GM19395 (cell line): ENCODE data around the gene POLN.
"Not testable (repeated sequence)": the region's sequence is repeated elsewhere in the genome, so short reads cannot be mapped to it uniquely, and the experiment has no call there.

Source experiments
- ATAC-seq: cut with Tn5 transposase; IDR thresholded peaks from one replicate; pipeline ENCODE4 v1.9.1; 2021; ENCODE audit warnings: mild to moderate bottlenecking, moderate library complexity; ENCODE audit not compliant: unreplicated experiment

The POLN gene

DNA sequence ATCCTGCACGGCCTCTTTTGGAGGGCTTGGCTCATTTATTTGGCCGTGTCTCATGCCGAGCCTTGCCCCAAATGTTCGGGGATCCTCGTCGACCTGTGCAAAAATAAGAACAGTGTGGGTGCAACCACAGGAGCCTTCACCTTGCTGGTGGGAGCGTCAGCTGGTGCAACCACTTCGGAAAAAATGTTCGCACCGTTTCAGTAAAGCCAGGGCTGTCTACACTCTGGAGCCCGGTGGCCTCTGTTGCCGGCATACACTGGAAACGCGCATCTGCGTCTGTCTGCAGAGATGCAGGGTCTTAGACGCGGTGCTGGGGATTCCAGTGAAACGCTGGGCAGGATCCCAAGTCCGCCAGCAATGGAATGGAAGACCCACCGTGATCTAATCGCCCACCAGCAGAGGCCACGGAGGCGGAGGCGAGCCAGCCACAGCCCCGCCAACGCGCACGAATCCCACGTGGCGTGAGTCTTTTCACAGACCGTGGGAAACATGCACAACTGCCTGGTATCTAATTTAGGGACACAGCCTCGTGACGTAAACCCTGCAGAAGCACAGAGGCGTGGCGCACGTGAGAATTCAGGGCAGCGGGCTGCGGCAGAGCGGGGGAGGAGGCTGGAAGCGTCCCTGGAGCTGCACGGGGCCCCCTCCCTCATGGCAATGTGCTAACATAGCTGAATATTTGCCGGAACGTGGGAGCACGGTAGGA is 33.8 kb upstream of the POLN start:
- ATAC-seq = no peak

DNA sequence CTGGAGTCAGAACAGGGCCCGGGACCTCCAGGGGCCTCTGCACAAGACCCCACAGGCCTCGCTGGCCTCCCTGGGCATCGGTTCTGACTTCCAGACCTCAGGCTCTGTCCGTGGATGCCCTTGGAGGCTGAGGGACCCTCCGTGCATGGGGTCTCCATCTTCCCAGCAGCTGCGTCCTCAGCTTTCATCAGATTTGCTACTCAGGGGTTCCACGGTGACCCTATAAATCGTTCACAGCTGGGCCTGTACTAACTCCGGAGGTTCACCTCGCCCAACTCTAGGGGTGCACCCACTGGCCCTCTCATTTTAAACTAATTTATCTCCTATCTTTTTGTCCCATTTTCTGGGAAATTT is 33.1 kb upstream of the POLN start:
- ATAC-seq = not testable (repeated sequence)

DNA sequence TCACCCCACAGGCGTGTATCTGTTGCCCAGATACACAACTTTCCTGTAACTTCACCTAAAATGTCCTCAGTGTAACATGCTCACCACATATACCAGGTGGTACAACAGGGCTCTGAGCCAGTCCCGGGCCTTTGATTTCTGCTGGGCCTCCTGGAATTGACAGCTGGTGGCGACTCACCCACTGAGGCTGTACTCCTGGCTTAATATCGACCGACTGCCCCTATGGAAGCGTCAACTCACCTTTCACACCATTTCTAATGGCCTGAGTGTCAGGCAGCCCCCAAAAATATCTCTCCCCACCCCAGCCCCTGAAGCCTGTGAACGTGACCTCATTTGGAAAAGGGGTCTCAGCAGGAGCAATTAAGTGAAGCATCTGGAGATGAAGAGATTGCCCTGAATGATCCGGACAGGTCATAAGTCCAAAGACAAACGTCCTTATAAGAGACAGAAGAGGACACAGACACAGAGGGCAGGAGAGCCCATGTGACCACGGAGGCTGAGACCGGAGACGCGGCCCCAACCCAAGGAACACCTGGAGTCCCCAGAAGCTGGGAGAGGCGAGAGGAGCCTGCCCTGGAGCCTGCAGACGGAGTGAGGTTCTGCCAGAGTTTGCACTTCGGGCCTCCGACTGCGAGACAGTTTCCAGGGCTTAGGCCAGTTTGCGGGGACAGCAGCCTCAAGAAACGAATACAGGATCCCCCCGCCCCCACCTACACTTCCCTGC is 32.6 kb upstream of the POLN start:
- no peak for ATAC-seq

DNA sequence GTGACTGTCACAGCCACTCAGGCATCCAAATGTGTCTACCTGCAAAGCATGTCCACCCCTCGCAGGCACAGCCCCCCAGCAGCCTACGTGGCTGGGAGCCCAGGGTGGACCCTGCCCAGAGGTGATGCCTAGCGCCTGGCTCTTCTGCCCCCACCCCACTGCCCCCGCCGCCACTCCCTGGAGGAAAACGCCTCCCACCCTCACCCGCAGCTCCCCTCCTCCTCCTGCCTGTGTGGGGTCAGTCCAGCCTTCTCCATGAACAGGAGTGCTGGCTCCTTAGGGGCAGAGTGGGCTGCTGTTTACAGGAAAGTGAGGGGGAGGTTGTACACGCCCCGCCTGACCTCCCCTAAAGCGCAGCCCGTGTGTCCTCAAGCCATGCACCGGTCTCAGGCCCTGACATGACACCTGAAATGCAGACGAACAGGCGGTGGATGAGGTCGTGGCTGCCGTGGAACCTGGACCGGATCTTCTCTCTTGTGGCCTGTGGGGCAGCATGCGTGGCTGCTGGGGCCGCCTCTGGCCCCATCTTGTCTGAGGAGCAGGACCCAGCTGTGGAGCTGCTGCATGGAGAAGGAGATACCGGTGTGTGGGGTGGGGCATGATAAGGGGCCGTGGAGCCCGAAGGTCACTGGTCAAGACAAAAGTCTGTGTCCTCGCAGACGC is 31.9 kb upstream of the POLN start:
- no peak for ATAC-seq

DNA sequence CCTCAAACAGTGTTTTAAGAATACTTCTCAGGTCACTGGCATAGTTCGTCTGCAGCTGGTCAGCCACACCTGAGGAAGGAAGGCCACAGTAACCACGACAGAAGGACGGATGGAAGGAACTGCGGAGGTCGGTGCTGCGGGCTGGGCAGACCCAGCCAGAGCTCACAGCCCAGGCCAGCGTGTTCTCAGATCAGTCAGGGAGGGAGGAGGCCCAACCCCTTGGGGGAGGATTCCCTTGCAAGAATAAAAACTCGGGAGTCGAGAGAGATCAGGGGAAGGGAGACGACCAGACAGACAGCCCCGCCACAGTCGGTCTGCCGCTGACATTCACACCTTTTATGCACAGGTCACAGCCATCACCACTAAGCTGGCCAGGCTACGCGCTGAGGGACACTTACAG is 31.3 kb upstream of the POLN start:
- no peak for ATAC-seq

DNA sequence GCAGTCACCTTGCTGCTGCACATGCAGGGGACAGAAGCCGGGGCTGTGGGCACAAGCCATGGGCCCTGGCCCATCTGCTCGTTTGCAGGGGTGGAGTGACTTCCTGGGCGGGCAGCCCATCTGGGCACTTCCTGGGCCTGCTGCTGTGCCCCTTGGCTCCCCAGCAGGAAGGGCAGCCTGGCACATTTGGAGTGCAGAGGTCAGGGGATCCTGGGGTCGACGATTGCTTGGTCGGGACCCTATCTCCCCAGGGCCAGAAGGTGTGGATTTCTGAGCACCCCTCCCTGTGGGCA is 30.9 kb upstream of the POLN start:
- ATAC-seq = no peak

DNA sequence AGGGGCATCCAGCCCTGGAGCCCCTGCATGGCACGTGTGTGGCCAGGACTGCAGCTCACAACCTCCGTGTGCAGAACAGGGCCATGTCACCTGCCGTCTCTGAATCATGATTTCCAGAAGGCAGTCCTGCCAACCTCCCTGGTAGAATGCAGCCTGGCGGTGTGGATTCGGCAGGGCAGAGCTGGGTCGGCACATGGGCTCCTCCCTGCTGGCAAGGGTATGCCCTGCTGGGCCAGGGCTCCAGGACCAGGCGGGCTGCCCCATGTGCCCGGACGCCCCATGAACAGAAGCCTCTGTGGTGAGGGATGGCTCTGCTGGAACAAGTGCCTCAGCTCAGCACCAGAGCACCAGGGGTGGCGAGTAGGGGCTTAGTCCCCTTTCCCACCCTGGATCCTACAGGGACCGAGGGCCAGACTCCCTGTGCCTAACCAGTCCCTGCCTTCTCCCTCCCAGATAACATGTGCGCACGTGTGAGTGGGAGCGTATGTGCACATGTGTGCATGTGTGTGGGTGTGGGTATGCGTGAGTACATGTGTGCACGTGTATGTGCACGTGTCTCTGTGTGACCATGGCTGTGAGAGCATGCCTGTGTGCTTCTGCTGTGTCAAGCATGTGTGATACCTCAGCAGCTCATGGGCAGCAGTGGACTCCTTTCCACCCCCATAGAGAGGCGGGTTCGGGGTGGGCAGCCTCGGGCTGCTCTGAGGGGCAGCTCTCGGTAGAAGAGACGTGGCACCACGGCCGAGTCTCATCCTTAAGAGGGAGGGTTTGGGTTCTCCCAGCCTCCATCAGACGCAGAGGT is 30.3 kb upstream of the POLN start:
- ATAC-seq = no peak

DNA sequence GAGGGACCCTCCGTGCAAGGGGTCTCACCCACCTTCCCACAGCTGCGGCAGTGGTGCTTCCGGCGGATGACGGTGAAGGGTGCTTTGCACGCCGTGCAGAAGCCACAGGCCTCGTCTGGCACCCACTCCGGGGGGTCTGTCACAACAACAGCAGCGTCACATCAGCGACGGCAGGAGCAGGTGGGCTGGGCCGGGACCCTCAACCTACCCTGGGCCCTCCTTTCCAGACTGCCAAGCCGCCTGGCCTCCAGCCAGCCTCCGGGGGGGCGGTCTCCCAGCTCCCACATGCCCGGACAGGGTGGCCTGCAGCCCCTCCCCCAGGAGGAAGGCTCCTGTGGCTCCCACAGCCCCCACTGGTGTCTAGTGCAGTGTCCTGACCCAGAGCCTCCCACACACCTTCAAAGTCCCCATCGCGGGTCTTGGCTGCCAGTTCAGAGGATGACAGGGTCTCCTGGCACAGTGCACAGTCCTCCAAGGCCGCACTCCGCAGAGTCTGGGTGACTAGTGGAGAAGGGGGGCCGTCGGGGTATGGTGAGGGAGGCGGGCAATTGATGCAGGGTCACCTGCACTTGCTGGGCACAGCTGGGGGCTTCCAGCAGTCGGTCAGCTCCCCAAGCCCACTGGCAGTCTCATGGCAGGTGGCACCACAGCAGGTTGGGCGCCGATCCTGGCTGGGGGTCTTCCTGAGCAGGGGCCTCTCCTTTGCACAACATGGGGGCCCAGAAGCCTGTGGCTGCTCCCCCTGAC is 29.5 kb upstream of the POLN start:
- no peak for ATAC-seq

DNA sequence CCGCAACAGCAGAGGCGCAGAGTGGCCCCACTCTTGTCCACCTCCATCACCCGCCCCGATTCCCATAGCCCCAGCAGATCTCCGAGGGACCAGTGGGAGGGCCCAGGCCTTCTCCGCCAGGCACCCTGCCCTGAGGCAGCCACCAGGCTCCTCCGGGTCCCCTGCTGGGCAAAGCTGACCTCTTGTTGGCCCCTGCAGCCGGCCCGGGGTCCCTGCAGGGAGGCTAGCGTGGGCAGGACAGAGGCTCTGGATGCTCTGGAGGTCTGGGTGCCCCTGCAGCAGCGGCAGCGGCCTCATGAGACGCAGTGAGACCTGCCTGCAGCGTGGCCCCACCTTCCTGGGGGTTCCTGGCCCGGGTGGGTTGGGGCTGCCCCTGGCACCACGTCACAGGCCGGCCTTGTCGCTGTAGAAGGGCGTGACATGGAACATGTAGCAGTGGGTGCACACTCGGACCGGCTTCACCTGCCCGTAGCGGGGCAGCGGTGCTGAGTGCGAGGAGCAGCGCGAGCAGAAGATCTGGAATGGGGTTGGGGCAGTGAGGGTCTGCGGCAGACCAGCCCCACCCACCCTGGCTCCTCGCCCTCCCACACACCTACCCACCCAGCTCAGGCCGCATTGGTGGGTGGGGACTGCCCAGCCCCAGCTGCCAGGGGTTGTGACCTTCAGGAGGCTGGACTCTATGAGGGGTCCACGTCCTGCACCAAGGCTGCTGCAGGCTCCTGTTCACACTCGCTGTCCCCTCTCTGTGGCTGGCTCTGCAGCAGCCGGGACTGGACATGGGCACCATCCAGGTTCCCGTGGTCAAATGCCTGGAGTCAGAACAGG is 28.6 kb upstream of the POLN start:
- no peak for ATAC-seq

DNA sequence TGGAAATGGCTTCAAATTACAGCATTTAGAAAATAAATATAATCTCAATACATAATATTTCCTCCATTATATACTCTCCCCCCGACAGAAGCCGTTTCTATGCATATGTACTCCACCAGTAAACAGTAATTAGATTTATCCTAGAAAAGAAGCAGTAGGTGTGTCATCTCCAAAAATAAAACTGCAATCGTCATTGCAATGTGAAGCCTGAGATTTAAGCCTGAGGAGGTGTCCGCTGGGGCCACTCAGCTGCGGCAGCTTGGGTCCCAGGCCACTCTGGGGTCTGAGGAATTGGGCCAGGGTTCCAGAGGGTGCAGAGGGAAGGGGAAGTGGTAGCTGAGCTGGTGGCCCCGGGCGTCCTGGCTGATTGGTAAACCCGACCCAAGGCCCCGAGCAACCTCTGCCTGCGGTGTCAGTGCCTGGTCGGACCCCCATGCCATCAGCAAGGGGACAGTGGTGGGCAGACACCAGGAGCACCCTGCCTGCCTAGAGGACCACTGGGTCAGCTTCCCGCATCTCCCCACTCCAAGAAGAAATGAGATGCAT is 27.8 kb upstream of the POLN start:
- ATAC-seq = no peak

DNA sequence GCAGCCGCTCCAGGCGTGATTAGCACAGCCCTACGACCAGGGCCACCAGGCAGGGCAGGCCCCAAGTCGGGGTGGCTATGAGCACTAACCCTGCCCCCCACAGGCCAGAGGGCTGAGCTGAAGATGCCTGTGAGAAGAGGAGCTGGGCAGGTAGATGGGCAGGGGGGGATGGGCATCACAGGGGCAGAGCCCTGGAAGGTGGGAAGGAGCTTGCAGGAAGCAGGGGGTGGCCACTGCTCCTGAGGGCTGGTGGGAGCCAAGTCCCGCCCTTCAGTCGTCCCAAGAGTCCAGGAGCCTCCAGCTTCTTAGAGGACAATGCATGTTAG is 27.2 kb upstream of the POLN start:
- ATAC-seq = no peak

DNA sequence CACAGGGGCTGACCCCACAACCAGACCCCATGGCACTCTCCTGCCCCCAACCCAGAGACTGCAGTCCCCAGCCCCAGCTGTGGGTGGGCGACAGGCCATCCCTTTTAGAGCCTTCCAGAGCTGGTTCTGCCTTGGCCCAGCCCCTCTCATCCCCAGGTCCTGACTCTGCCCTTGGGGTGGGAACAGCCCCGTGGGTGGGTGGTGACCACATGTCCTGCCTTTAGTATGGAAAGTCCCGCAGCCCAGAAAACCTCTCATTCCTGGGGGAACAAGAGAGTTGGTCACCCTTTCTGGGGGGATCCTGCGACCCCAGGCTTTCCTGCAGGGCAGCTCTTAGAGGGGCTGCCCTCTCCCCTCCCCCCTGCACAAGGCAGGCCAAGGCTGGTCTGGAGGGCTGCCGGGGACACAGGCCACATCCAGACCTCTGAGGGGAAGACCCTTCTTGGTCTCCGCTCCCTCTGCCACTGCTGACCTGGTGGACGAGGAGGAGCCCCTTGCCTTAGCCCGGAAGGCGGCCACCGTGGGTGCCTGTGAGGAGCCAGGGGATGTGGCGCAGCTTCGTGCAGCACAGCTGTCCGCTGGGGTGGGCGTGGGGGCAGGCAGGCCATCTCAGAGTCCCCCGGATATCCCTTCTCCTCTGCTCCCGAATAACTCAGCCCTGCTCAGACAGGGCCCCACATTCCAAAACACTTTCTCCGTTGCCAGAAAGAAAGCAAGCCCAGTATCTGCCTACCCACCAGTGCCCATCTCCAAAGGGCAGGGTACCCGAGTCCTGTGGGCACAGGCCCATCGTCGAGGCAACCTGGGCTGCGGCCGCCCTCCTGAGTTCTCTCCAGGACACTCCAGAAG is 26.7 kb upstream of the POLN start:
- no peak for ATAC-seq

DNA sequence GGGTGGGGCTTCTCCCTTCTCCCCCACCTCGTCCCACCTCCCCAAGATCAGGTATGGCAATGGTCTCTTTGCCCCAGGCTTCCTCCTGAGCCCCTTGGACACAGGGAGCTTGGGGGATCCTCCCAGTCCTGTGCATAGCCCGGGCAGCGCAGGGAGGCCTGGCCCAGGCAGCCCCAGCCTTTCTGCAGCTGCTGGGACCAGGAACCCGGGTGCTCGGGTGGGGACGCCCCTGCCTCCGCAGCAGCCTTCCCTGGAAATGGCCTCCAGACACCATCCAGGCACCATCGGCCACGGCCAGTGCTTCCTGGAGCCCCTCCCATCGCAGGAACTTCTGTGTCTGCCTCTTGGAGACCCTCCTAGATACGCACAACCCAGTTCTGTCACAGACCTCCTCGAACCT is 25.9 kb upstream of the POLN start:
- no peak for ATAC-seq

DNA sequence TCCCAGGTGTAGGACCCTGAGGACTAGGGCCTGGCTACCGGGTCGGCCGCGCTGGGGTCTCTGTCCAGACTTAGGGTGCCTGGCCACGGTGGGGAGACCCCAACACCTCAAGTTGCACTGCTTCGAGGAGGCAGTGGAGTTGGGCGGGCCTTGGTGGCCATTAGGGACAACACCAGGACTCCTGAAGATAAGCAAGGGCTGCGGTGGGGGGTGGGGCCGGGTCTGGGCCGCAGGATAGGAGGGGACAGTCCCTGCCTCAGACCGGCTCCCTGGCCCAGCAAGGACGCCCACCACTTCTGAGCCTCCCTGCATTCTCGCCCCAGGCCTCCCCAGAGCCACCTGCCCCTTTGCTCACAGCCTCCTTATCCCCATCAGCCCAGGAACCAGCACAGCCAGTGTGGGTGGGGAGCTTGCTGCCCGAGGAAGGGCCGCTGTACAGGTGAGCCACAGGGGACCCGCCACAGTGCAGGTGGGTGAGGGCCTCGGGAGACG is 25.4 kb upstream of the POLN start:
- no peak for ATAC-seq

DNA sequence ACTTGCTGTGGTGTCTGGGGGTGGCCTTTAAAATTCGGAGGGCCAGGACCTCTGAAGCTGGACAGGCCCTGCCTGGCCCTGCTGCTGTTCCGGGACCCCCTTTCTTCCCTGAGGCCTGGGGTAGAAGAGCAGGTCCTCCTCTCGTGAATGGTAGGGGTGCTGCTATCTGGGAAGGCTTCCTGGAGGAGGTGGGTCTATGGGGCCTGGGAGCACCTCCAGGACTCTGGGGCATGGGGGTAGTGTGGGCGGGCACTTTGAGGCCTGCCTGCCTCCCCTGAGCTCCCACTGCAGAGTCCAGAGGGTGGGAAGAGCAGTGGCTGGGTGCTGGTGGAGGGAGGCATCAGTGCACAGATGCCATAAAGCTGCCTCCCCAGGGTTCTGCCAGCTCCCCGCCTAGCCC is 24.9 kb upstream of the POLN start:
- no peak for ATAC-seq

DNA sequence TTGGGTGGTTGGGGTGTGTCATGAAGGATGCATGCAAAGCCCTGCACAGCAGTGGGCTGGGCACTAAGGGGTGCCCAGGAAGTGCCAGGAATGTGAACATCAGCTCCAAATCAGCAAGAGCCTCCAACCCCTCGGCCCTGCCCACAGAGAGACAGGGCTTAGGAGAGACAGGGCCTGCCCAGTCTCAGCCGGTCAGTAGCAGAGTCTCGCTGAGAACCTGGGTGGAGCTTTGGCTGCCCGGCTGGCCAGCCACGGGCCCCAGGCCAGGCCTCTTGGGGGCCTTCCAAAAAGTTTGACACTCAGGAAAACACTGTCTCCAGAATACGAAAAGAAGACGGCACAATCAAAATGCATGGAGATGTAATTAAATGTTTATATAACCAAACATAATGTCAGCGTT is 24.3 kb upstream of the POLN start:
- no peak for ATAC-seq

DNA sequence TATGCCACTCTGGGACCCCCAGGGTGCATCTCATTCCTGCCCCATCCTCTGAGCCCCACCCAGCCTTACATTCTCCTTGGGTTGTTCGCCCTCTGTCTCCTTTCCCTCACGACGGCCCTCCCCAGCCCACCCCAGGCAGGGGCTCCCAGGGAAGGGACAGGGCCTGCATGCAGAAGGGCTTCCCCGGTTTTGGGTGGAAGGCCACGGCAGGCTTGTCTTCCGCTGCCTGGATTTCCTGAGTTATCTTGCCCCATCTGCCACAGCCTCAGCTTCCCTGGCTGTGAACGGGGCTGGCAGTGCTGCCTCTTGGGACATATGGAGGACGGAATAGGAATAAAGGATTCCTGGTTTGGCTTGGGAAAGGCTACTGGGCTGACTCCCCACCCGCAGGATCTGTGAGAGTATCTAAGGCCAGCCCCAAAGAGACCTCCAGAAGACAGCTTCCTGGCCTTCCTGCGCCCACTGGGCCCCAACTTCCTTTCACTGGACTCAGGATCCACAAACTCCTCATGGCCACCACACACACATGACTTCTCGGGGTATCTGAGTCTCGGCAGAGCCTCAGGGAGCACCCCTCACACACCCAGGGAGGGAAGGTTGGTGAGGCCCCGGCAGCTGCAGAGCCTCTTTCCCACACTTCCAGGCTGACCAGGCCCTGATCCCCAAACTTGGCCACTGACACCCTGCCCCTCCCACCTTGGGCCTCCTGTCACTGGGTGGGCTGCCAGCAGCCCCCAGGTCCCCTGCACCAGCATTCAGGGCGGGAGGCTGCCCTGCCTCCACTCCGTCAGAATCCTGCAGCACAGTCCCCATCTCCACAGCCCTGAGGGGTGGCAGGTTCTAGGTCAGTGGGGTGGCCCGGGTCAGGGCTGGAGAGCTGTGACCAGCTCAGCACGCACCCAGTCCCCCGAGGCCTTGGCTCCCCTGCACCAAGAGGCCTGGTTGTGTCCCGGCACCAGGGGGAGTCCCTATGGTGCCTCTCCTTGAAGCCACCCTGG is 23.5 kb upstream of the POLN start:
- ATAC-seq = no peak
